NCI-H1048 (cell line): ENCODE measurements around the gene BFSP1.
A peak's percentile ranks its signal among the peaks of the same experiment; 100 is the strongest.

ENCODE experiments used
- DNase-seq: peaks from one replicate; lab custom pipeline; 2025; lab: John Stamatoyannopoulos, UW

The BFSP1 gene

DNA sequence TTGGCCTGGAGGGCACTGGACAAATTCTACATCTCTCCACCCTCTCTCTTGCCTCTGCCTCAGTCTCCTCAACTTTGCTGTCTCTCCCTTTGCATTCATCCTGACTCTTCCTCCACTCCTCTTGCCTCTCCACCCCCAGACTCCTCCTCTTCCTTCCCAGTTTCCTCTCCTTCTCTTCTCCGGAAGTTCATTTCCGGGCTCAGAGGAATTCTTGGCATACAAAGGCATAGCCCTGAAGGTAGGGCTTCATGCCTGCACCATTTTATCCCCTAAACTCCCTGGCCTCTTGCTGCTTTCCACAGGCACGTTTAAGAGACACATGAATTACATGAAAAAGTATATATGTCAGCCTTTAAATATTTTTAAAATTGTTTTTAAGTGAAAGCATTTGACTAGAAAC is 10.6 kb downstream of the BFSP1 start:
- no peak for DNase-seq

DNA sequence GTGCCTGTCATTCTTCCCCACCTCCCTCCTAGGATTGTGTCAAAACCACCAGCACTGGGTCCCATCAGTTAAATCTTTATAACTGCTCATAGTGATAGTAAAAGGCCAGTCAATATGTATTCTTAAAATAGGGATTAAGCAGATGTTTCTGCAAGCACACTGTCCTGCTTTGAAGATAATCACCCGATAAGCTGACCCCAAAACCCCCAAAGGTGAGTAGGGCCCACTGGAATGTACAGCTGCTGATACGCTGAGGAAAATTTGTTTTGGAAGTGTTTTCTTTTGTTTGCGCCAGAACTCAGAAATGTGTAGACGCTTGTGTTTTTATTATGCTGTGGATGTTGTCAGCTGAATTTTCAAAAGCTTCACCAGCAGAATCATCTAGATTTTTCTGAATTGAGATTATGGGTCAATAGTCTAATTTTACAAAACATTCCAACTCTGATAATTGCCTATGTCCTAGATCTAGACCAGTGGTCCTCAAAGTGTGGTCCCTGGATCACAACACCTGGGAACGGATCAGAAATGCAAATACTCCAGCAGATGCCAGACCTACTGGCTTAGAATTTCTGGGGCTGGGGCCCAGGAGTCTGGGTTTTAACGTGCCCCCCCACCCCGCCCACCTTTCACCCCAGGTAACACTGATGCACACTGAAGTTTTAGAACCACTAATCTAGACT is 11.4 kb downstream of the BFSP1 start:
- no peak for DNase-seq

DNA sequence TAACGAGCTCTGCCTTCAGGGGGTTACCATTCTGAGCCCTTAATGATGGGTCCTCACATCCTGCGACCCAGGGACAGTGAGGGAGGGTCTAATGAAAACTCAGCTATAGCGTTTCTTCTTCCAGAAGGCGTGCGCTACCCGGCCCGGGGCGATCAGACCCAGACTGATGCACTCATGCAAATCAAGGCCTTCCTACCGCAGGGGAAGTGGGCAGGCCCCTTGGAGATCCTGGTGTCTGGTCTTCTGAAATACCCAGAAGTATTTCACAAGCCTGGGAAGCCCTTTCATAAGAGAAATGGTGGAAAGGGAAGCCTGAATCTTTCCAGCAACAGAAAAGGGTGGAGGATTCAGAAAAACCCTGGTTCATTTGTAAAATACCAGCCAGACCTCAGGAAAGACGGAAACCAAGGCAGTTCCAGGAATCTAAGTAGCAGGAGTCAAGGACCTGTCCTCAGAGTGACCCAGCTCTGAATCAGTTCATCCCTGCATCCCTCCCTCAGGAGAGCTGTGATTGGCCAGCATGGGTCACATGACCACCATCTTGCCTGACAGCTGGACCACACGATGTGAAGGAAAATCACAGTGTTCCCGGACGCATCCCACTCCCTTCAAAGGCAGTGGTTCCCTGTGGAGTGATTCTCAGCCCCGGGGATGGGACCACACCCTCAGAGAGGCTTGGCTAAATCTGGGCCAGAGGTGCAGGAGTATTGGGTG is 12.7 kb downstream of the BFSP1 start:
- no peak for DNase-seq

DNA sequence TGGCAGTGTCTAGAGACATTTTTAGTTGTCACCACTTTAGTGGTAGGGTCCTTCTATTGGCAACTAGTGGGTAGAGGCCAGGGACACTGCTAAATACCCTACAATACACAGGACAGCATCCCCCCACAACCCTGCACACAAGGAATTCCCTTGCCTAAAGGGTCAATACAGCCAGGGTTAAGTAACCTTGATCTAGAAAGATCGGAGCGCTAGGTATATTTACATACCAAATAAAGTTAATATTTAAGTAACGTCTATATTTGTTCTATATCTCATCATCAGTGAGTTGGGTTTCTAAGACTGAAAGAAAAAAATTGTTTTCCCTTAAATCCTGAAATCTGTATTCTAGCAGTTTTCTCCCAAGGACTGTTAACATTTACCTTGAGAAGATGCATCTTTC is 16.1 kb downstream of the BFSP1 start:
- no peak for DNase-seq

DNA sequence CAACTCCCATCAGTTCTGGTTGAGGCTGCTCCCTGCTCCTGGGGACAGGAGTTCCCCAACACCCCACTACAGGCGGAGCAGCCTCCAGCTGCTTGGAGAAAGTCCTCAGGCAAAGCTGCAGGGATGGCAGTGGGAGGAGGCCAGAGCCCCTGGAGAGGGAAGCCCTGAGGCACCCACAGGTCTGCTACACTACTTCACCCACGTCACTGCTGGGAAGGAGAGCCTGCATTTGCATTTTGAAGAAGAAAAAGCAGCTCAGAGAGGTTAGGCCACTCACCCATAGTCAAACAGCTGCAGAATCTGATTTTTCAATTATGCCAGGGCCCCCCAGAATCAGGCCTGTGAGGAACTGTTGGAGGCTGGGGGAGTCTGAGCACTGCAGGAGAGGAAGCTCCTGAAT is 17.2 kb downstream of the BFSP1 start:
- no peak for DNase-seq

DNA sequence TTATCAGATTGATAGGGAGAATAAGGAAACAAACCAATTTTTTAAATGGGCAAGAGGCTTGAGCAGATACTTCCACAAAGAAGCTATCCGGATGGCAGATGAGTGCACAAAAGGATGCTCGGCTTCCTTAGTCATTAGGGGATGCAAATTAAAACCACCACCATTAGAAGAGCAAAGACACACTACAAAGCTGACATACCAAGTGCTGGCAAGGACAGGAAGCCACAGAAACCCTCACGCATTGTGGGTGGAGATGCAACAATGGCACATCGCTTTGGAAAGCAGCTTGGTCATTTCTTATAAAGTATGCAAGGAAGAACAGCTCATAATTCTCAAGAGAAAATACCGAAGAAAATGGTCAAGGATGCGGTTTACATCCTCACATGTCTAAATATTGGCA is 19.8 kb downstream of the BFSP1 start:
- DNase-seq, result no peak

DNA sequence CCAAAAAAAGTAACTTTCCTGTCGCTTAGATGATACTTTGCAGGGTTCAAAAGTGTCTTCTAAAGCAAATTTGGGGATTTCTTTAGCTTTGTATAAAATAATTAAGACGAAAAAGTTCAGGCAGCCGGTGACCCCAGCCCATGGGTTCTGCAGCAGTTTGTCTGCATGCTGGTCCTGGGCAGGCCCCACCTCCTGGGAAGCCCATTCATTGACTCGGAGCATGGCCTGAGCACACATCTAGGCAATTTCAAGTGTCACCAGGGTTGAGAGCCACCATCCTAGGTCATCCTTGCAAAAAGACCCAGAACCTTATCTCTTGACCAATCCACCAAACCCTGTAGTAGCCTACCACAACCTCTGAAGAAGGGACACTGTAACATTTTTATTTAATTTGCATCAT is 20.6 kb downstream of the BFSP1 start:
- no peak for DNase-seq

DNA sequence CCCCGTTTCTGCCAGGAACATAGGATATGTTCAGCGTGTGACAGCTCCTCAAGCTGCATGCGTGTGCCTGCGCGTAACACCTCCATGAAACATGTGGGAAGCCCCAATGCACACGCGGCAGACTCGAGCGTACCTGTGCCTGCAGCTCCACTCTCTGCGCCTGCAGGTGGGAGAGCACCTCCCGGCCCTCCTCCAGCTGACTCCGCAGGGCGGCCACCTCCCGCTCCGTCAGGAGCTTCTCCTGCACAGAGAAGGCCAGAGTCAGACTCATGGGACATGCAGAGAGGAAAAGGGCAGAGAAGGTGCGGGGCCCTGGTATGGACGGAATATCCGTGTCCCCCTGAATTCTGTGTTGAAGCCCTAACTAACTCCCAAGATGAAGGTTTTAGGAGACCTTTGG is 22.4 kb downstream of the BFSP1 start:
- no peak for DNase-seq

DNA sequence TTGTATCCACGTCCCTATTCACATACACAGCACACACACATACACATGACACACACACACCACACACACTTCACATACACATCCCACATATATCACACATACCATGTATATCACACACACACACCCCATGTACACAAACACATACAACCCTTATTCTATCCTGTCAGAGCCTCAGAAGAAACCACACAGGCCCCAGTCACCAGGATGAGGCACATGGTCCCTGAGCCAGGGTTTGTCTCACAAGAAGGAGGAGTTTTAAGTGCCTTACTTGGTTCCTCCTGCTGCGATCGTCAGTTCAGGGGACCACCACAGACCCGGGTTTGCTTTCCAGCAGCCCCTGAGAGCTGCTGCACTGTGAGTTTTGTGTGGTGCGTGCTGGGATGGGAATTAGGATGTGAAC is 23.6 kb downstream of the BFSP1 start:
- no peak for DNase-seq

DNA sequence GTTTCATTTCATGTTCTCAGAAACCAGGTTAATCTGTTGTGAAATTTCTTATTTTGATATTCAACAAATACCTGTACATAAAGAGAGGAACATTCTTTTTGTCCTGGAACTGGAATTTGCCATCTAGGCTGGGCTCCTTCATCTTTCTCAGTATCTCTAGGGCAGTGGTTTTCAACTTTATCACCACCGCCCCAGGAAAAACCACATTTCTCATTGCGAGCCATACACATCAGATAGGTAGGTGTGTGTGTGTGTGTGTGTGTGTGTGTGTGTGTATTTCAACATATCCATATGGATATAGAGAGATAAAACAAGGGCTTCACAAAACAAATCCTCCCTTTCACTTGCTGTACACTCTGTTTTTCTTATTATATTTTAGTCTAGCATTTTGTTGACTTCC is 24.1 kb downstream of the BFSP1 start:
- no peak for DNase-seq

DNA sequence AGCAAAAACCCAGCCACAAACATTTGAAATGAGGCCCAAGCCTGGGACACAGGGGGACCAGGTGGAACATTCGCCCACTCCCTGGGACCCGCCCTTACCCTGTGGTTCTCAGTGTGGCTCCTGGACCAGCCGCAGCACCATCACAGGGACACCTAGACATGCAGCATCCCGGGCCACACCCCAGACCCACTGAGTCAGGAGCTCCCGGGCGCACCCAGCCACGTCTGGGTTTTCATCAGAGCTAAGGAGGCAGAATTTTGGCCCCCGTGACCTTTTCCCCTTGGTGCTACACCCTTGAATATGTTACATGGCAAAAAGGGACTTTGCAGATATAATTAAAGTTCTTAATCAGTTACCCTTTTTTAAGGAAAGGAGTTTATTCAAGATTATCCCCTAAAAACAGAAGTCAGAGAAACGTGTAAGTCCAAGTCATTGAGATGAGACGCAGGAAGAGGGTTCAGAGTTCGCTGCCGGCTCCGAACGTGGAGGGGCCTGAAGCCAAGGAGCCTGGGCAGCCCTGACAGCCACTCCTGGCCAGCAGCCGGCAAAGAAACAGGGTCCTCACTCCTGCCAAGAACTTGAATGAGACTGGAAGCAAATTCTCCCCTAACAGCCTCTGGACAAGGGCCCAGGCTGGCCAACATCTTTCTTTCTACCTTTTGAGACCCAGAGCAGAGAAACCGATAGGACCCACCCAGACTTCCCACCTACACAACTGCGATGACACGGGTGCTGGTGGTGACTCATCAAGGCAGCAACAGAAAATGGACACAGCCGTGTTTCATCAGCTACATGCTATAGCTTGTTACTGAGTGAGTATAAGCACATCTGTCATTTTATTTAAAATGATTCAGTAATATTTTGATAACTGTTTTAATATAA is 25.3 kb downstream of the BFSP1 start:
- no peak for DNase-seq

DNA sequence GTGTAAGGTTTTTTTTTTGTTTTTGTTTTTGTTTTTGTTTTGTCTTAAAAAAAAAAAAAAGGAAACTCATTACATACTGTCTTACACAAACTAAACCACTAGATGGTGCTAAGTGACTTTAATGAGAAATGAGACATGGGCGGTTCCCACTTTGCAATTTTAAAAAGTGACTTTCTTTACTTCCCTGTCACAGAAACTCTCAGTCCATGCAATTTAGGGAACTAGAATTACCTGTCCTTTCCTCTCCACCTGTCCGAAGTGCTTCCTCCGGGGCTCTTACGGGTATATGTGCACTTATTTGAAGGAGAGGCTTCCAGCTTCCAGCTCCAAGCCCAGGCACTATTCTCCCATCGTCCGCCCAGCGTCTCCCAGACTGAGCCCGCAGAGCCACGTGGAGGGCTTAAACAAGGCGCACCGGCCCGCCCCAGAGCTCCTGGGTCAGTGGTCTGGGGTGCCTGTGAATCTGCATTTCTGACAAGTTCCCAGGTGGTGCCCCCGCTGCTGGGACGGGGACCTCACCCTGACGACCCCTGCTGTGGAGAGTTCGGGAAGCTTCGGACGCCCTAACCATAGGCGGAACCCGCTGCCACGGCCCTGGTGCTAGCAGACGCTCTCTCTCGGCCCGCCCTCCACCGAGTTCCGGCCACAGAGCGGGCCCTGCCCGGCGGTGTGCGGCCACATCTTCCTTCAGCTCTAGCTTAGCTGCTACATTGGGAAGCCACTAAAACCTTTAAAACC is 26.1 kb downstream of the BFSP1 start:
- DNase-seq, result peak; percentile 30

DNA sequence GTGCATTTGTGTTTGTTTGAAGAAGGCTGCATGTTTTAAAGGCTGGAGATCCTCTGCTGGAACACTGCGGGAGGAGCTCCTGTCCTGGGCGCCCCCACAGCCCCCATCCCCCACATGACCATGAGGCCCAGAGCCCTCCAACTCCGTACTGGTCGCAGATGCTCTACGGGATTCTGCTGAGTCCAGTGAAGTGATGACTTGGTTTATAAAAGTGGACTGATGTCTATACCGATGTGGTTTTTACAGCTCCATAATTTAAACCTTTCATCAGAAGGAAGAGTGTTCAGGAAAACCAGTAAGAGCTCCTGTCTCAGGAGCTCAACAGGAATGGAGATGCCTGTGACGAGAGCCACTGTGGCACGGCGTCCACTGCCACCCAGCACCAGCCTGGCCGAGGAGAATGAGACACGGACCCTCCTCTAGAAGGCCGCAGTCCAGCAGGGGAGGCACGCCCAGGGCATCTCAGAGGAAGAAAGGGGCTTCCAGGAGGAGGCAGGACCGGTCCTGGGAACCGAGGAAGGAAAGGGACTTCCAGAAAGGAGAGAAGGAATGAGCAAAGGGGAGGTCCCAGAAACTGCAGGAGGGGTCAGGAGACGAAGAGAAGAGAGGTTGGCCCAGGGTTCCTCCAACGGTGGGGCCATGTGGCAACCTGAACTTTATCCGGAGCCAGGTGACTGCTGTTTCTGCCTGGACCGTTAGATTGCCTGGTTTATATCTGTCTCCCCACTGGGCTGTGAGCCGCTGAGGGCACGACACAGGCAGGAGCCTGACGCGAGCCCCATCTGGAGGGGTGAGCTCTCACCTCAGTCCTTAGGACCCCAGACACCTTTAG is 26.9 kb downstream of the BFSP1 start:
- no peak for DNase-seq

DNA sequence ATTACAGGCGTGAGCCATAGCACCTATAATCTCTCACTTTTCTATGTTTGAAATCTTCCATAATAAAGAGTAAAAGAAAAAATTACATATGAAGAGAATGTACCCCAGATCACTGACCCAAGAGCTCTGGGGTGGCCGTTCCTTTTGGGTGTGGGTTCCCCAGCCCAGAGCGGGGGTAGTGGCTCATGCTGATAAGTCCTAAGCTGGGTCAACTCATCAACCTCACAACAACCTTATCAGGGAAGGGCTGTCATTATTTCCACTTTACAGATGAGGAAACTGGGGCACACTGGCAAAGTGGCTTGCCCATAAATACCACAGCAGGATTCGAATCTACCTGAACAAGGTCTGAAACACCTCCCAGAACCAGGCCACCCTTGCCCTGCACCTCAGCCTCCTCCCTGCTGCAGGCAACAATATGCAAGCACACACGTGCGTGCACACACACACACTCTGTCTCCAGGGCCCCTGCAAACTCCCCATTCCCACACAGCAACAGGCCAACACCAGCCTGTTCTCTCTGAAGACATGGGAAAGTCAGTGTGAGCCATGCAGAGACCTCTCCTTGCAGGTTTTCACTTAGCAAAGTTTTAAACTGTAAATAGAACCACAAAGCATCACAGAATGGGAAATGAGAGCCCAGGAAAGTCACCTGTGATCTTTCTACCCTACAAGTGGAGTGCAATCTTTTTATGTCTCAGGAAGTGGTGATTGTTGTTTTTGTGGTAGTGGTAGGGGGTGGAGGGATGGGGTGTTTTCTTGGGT is 27.7 kb downstream of the BFSP1 start:
- DNase-seq, result no peak

DNA sequence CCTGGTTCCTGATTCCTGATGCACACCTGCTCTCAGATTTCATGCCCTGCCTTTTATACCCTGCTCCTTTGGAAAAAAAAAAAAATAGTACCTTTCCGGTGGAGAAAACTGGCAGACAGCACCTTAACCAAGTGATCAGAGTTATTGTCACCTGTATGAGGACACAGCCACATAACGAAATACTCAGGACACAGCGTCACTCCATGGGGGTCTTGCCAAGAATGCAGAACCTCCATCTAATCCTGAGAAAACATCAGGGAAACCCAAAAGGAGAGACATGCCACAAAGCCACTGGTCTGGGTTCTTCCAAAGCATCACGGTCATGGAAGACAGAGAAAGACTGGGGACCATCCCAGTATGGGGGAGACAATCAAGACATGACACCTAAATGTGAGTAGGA is 29.1 kb downstream of the BFSP1 start:
- DNase-seq, result no peak

DNA sequence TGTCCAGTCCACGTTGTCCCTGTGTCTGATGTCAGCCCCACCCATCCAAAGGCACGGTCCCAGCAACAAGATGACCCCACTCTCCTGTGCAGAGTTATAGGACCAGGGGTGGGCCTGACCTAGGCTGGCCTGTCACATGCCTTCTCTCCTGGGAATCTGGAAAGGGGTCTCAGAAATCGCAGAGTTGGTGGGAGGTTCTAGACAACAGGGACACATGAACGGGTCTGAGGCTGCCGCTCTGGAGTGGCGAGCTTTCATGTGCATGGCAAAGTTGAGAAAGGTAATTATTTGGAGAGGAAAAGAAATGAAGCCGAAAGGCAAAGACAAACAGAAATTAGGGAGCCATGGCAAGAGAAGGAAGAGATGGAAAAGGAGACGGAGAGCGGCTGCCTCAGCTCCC is 29.5 kb downstream of the BFSP1 start:
- DNase-seq, result no peak

DNA sequence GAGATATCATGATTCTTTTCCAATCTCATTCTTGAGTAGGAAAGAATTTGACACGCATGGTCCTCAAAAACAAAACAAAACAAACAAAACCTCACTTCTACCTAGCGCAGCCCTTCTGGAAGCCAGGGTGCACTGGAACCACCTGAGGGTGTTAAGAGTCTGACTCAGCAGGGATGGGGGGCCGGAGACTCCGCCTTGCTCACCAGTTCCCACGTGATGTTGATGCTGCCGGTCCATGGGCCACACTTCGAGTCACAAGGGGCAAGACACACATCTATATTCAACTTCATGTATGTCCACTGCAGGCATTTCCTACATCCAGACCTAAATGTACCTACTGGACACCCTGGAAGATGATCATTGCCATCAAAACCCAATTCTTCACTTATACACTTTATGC is 30.4 kb downstream of the BFSP1 start:
- DNase-seq, result no peak

DNA sequence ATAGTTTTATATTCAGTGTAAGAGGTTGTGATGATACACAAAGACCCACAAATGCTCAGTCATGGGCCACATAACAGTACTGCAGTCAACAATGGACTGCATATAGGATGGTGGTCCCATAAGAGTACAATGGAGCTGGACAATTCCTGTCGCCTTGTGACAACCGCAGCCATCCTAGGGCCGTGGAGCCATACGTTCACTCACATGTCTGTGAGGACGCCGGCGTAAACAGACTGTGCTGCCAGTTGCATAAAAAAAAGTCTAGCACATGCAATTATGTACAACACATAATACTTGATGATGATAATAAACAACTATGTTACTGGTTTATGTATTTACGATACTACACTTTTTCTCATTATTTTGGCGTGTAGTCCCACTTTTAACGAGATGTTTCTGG is 30.9 kb downstream of the BFSP1 start:
- DNase-seq, result no peak

DNA sequence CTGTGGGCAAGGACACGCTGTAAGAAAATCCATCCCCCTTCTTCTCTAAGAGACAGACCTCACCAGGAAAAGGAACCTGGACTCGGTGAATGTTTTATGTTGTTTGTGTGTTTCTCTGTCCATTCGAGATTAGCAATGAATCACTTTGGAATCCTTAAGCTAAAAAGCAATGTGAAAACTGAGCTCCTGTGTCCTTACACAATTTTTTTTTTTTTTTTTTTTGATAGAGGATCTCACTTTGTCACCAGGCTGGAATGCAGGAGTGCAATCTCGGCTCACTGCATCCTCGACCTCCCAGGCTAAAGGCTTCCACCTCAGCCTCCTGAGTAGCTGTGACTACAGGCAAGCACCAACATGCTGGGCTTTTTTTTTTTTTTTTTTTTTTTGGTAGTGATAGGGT is 32.1 kb downstream of the BFSP1 start:
- DNase-seq, result no peak

DNA sequence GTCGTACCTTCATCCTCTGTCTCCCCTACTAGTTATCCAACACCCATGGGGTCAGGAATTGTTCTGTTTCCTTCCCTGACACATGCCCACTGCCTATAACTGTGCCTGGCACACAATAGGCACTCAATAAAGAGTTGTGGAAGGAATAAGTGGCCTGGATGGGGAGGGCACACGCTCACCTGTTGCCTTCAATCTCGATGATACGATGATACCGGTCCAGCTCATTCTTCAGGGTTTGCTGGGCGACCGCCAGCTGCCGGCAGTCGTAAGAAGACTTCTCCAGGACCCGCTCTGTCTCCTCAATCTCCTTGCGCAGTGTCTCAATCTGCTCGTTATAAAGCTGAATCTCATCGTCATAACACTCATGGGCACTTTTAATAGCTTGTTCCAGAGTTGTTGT is 32.5 kb downstream of the BFSP1 start:
- no peak for DNase-seq
